Activated naive CD8-positive, alpha-beta T cell (primary cell): ENCODE results near the gene NLE1.
"Not testable (repeated sequence)": the region's sequence is repeated elsewhere in the genome, so short reads cannot be mapped to it uniquely, and the experiment has no call there.

Experiments used
- H3K27ac Mint-ChIP-seq: one replicate; pipeline ENCODE4 v1.8.0; 2021; ENCODE audit warnings: mixed read lengths
- H3K27me3 Mint-ChIP-seq: one replicate; pipeline ENCODE4 v1.8.0; 2021; ENCODE audit warnings: mixed read lengths
- H3K36me3 Mint-ChIP-seq: one replicate; pipeline ENCODE4 v1.8.0; 2021; ENCODE audit warnings: mixed read lengths
- H3K4me1 Mint-ChIP-seq: one replicate; pipeline ENCODE4 v1.8.0; 2021; ENCODE audit warnings: low read depth, mixed read lengths
- H3K4me3 Mint-ChIP-seq: one replicate; pipeline ENCODE4 v1.8.0; 2021; ENCODE audit warnings: mild to moderate bottlenecking, mixed read lengths
- H3K9me3 Mint-ChIP-seq: one replicate; pipeline ENCODE4 v1.8.0; 2021; ENCODE audit warnings: low read depth, mixed read lengths

The NLE1 gene

GRCh38 chr17:35141681-35142466, at the start of gene NLE1:
TSS of gene NLE1 (minus strand) at chr17:35142303. CDS start at chr17:35142275, 28 bp downstream.
- no peaks in the 10 kb centered on the region for H3K27me3 Mint-ChIP-seq
- H3K36me3 Mint-ChIP-seq = peaks cover 2% of the 10 kb centered on the region
- H3K9me3 Mint-ChIP-seq = no peaks in the 10 kb centered on the region
- H3K4me1 Mint-ChIP-seq = peaks cover 17% of the 10 kb centered on the region
- peak within 1 kb of the TSS; percentile 91 for H3K4me3 Mint-ChIP-seq
- peak within 1 kb of the TSS; percentile 86 for H3K27ac Mint-ChIP-seq

- Mint-ChIP-seq H3K36me3 (no peaks in the 10 kb centered on the region), H3K4me1 (peaks cover 70% of the 10 kb centered on the region), H3K27me3 (no peaks in the 10 kb centered on the region), H3K9me3 (no peaks in the 10 kb centered on the region), H3K27ac (no peak overlapping the region), H3K4me3 (no peak overlapping the region)
Measured at GRCh38 chr17:35191001-35191695, 49.0 kb upstream of the NLE1 start.

- Mint-ChIP-seq H3K4me3 (peak overlapping the region; percentile 73), H3K27ac (peak overlapping the region; percentile 66), H3K36me3 (no peaks in the 10 kb centered on the region), H3K4me1 (peaks cover 82% of the 10 kb centered on the region), H3K9me3 (no peaks in the 10 kb centered on the region), H3K27me3 (no peaks in the 10 kb centered on the region)
Measured at GRCh38 chr17:35189291-35189690, 47.2 kb upstream of the NLE1 start.

- Mint-ChIP-seq H3K36me3 (no peaks in the 10 kb centered on the region), H3K27ac (peak overlapping the region; percentile 82), H3K9me3 (no peaks in the 10 kb centered on the region), H3K4me3 (peak overlapping the region; percentile 58), H3K27me3 (no peaks in the 10 kb centered on the region), H3K4me1 (peaks cover 87% of the 10 kb centered on the region)
Measured at GRCh38 chr17:35188111-35188510, 46.0 kb upstream of the NLE1 start.

- peaks cover 86% of the 10 kb centered on the region for H3K4me1 Mint-ChIP-seq
- no peaks in the 10 kb centered on the region for H3K27me3 Mint-ChIP-seq
- no peaks in the 10 kb centered on the region for H3K9me3 Mint-ChIP-seq
- H3K4me3 Mint-ChIP-seq = no peak overlapping the region
- H3K36me3 Mint-ChIP-seq = no peaks in the 10 kb centered on the region
- H3K27ac Mint-ChIP-seq = no peak overlapping the region
Measured at GRCh38 chr17:35187481-35187880, 45.4 kb upstream of the NLE1 start.

GRCh38 chr17:35185849-35186248, 43.7 kb upstream of the NLE1 start:
- Mint-ChIP-seq H3K27me3 (no peaks in the 10 kb centered on the region), H3K4me3 (no peak overlapping the region), H3K9me3 (no peaks in the 10 kb centered on the region), H3K36me3 (peaks cover 2% of the 10 kb centered on the region), H3K4me1 (peaks cover 77% of the 10 kb centered on the region), H3K27ac (no peak overlapping the region)

GRCh38 chr17:35184274-35184673, 42.2 kb upstream of the NLE1 start:
- peaks cover 2% of the 10 kb centered on the region for H3K36me3 Mint-ChIP-seq
- no peaks in the 10 kb centered on the region for H3K27me3 Mint-ChIP-seq
- no peak overlapping the region for H3K4me3 Mint-ChIP-seq
- H3K27ac Mint-ChIP-seq = no peak overlapping the region
- H3K4me1 Mint-ChIP-seq = peaks cover 64% of the 10 kb centered on the region
- no peaks in the 10 kb centered on the region for H3K9me3 Mint-ChIP-seq

- peaks cover 2% of the 10 kb centered on the region for H3K36me3 Mint-ChIP-seq
- no peak overlapping the region for H3K4me3 Mint-ChIP-seq
- no peaks in the 10 kb centered on the region for H3K27me3 Mint-ChIP-seq
- peaks cover 64% of the 10 kb centered on the region for H3K4me1 Mint-ChIP-seq
- H3K27ac Mint-ChIP-seq = no peak overlapping the region
- no peaks in the 10 kb centered on the region for H3K9me3 Mint-ChIP-seq
Measured at GRCh38 chr17:35183332-35183731, 41.2 kb upstream of the NLE1 start.

GRCh38 chr17:35179379-35179778, 37.3 kb upstream of the NLE1 start:
- Mint-ChIP-seq H3K27ac (peak overlapping the region; percentile 50), H3K4me1 (peaks cover 68% of the 10 kb centered on the region)
- H3K27me3 Mint-ChIP-seq, H3K4me3 Mint-ChIP-seq, H3K36me3 Mint-ChIP-seq, H3K9me3 Mint-ChIP-seq: not testable (repeated sequence)

- Mint-ChIP-seq H3K27me3 (no peaks in the 10 kb centered on the region), H3K36me3 (no peaks in the 10 kb centered on the region), H3K9me3 (no peaks in the 10 kb centered on the region), H3K27ac (peak overlapping the region; percentile 78), H3K4me3 (no peak overlapping the region), H3K4me1 (peaks cover 62% of the 10 kb centered on the region)
Measured at GRCh38 chr17:35176897-35177296, 34.8 kb upstream of the NLE1 start.

GRCh38 chr17:35175638-35176415, 33.7 kb upstream of the NLE1 start:
- no peaks in the 10 kb centered on the region for H3K27me3 Mint-ChIP-seq
- H3K4me3 Mint-ChIP-seq = no peak overlapping the region
- no peaks in the 10 kb centered on the region for H3K36me3 Mint-ChIP-seq
- H3K4me1 Mint-ChIP-seq = peaks cover 66% of the 10 kb centered on the region
- no peak overlapping the region for H3K27ac Mint-ChIP-seq
- H3K9me3 Mint-ChIP-seq = no peaks in the 10 kb centered on the region

GRCh38 chr17:35174835-35175334, 32.8 kb upstream of the NLE1 start:
- Mint-ChIP-seq H3K9me3 (no peaks in the 10 kb centered on the region), H3K4me3 (no peak overlapping the region), H3K27ac (no peak overlapping the region), H3K36me3 (no peaks in the 10 kb centered on the region), H3K27me3 (no peaks in the 10 kb centered on the region), H3K4me1 (peaks cover 65% of the 10 kb centered on the region)

GRCh38 chr17:35172321-35172720, 30.2 kb upstream of the NLE1 start:
- Mint-ChIP-seq H3K27ac (peak overlapping the region; percentile 30), H3K4me1 (peaks cover 50% of the 10 kb centered on the region)
- H3K4me3 Mint-ChIP-seq, H3K27me3 Mint-ChIP-seq, H3K36me3 Mint-ChIP-seq, H3K9me3 Mint-ChIP-seq: not testable (repeated sequence)

- no peaks in the 10 kb centered on the region for H3K9me3 Mint-ChIP-seq
- peaks cover 45% of the 10 kb centered on the region for H3K4me1 Mint-ChIP-seq
- H3K4me3 Mint-ChIP-seq = peak overlapping the region; percentile 53
- H3K27ac Mint-ChIP-seq = peak overlapping the region; percentile 68
- no peaks in the 10 kb centered on the region for H3K36me3 Mint-ChIP-seq
- no peaks in the 10 kb centered on the region for H3K27me3 Mint-ChIP-seq
Measured at GRCh38 chr17:35171834-35172233, 29.7 kb upstream of the NLE1 start.
